ENCODE data around the gene SUSD1.

DNA sequence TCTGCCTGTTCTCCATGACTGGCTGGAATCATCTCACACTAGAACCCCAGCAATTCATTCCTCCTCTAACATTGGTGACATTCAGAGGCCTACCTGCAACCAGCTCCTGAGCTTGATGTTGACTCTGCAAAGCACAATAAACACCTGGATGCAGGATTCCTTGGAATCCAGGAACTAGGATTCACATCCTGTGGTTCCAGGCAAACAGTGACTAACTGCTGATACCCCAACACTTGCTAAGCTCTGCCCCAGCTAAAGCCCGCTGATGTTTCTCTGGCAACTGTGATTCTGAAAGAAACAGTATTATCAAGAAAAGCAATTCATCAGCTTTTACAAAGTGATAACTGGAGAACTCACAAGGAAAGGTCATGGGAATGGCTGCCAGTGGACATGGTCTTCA, 29.2 kb downstream of the SUSD1 start:
- TF ChIP-seq CTCF (conservative IDR thresholded peaks at IDR 0.05; ENCODE audit: low read length) (no peak), EZH2phosphoT487 (IDR thresholded peaks at IDR 0.05; ENCODE audit: borderline replicate concordance, low read depth, low read length) (no peak)
